Mucosa of descending colon (tissue), 3 donors: ENCODE results near the gene KCNK2. TPM values are rescaled to one million over a fixed set of nuclear protein-coding genes. Genes with fewer than 3 reads are reported as not detected.

Experiments used
- ATAC-seq: fragments of 200-7000 bp; cut with Tn5 transposase; one replicate; pipeline ENCODE4 v1.9.1; 2020; ENCODE audit warnings: mild to moderate bottlenecking, moderate library complexity
- DNase-seq, 3 donors: peaks; one replicate each; pipeline ENCODE4 v3.0.0-alpha.2; 2020
- H3K36me3 ChIP-seq: fragments of 200-600 bp; one replicate; pipeline ENCODE4 v1.8.0; 2021; ENCODE audit warnings: low read depth, mild to moderate bottlenecking
- H3K4me1 ChIP-seq: fragments of 200-600 bp; one replicate; pipeline ENCODE4 v1.8.0; 2021; ENCODE audit warnings: low read depth, mild to moderate bottlenecking
- H3K4me3 ChIP-seq: fragments of 200-600 bp; one replicate; pipeline ENCODE4 v1.8.0; 2021; ENCODE audit warnings: mild to moderate bottlenecking
- H3K9me3 ChIP-seq: fragments of 200-600 bp; one replicate; pipeline ENCODE4 v1.8.0; 2021; ENCODE audit warnings: mild to moderate bottlenecking
- CTCF ChIP-seq: fragments of 200-600 bp; IDR thresholded peaks from one replicate; pipeline ENCODE4 v1.8.0; 2022; ENCODE audit warnings: antibody characterized with exemption, mild to moderate bottlenecking
- intact Hi-C, 2 donors: fragments of 100-400 bp; cut with DNase I in 1 of 2; cut with micrococcal nuclease in 1 of 2; formaldehyde crosslinking; loops; one replicate each; pipeline versions ENCODE4 v1.11.0 to v1.11.1; 2022; cut with DNase I, micrococcal nuclease
- total RNA-seq, 3 donors: library from RNA; stranded (reverse); fragmentation: NEBNext Ultra II Directional in 2 of 3; extraction: Animal tissue kit (Norgen Biotek cat#: 25700) in 2 of 3; gene quantifications; one replicate each; pipeline versions ENCODE4 v1.2.1 to v1.2.4, GENCODE V29; 2021 to 2023
- donor health status: DM: no; HTN: no; CAD: no; lungs with moderate emphysema.
- donor health status: DM: no; HTN: no; CAD: no.
- donor health status: DM: no; HTN: yes; CAD: no.

Gene KCNK2
- total RNA-seq, 3 donors from 2014 or later = 0.34 to 1.6 (median 0.43) TPM

GRCh38 chr1:215081661-215082531 lies 641 bp upstream of the KCNK2 start:
- Histone ChIP-seq H3K9me3 (no peaks in the 10 kb centered on the region), H3K4me3 (no peak overlapping the region), H3K4me1 (no peaks in the 10 kb centered on the region), H3K36me3 (no peaks in the 10 kb centered on the region)
- ATAC-seq (no peak), DNase-seq (no peak)
- no peak for TF ChIP-seq CTCF
- intact Hi-C loops = no loop called here

- no peak for TF ChIP-seq CTCF
- Histone ChIP-seq H3K4me1 (no peaks in the 10 kb centered on the region), H3K9me3 (no peaks in the 10 kb centered on the region), H3K36me3 (no peaks in the 10 kb centered on the region), H3K4me3 (no peak overlapping the region)
- ATAC-seq (no peak), DNase-seq (peak in 1 of 3 donors; percentile 25)
- intact Hi-C loops = no loop called here
These were observed 935 bp downstream of the KCNK2 start for GRCh38 chr1:215083383-215083961.

GRCh38 chr1:215084621-215085020 lies 2.1 kb downstream of the KCNK2 start:
- no peak overlapping the region for H3K4me3 ChIP-seq
- ATAC-seq = no peak
- no peak for TF ChIP-seq CTCF
- no peaks in the 10 kb centered on the region for H3K36me3 ChIP-seq
- no peak for DNase-seq
- intact Hi-C loops = no loop called here
- no peaks in the 10 kb centered on the region for H3K9me3 ChIP-seq
- H3K4me1 ChIP-seq = no peaks in the 10 kb centered on the region

GRCh38 chr1:215087603-215088002 lies 5.1 kb downstream of the KCNK2 start:
- no peaks in the 10 kb centered on the region for H3K9me3 ChIP-seq
- intact Hi-C loops = no loop called here

GRCh38 chr1:215094381-215094780 lies 11.8 kb downstream of the KCNK2 start:
- DNase-seq (no peak), ATAC-seq (no peak)
- no peak overlapping the region for H3K4me3 ChIP-seq
- H3K4me1 ChIP-seq = no peaks in the 10 kb centered on the region
- TF ChIP-seq CTCF = no peak
- no peaks in the 10 kb centered on the region for H3K9me3 ChIP-seq
- H3K36me3 ChIP-seq = no peaks in the 10 kb centered on the region
- intact Hi-C loops = no loop called here

More at GRCh38 chr1:215087603-215088002, 5.1 kb downstream of the KCNK2 start:
- ATAC-seq (no peak), DNase-seq (no peak)
- H3K4me1 ChIP-seq = no peaks in the 10 kb centered on the region
- no peaks in the 10 kb centered on the region for H3K36me3 ChIP-seq
- no peak overlapping the region for H3K4me3 ChIP-seq
- no peak for TF ChIP-seq CTCF
